Activated CD8-positive, alpha-beta T cell treated with anti-CD3 and anti-CD28 coated beads for 36 hours (primary cell): Measurements from ENCODE around the gene GLI1. TPM values are rescaled to one million over a fixed set of nuclear protein-coding genes. Genes with fewer than 3 reads are reported as not detected.
"Not testable (repeated sequence)": the region's sequence is repeated elsewhere in the genome, so short reads cannot be mapped to it uniquely, and the experiment has no call there.

Source experiments
- ATAC-seq: fragments of 200-7000 bp; cut with Tn5 transposase; one replicate; pipeline ENCODE4 v1.10.0; 2021; ENCODE audit warnings: mild to moderate bottlenecking, moderate library complexity
- CTCF ChIA-PET: fragments of 350-600 bp; sonication (Branson Sonifier 250); formaldehyde crosslinking; loops from one replicate; lab custom pipeline; 2021; ENCODE audit warnings: antibody characterized with exemption; lab: Charles Lee
- POLR2A ChIA-PET: fragments of 350-600 bp; sonication (Branson Sonifier 250); formaldehyde crosslinking; loops from one replicate; lab custom pipeline; 2021; ENCODE audit warnings: antibody characterized with exemption; lab: Charles Lee
- DNase-seq: peaks from one replicate; pipeline ENCODE4 v3.0.0-alpha.2; 2020
- H3K27ac Mint-ChIP-seq: one replicate; pipeline ENCODE4 v1.8.0; 2021; ENCODE audit warnings: mild to moderate bottlenecking, mixed read lengths
- H3K27me3 Mint-ChIP-seq: one replicate; pipeline ENCODE4 v1.8.0; 2021; ENCODE audit warnings: mixed read lengths
- H3K36me3 Mint-ChIP-seq: one replicate; pipeline ENCODE4 v1.8.0; 2021; ENCODE audit warnings: low read depth, mixed read lengths
- H3K4me1 Mint-ChIP-seq: one replicate; pipeline ENCODE4 v1.8.0; 2021; ENCODE audit warnings: low read depth, mixed read lengths
- H3K4me3 Mint-ChIP-seq: one replicate; pipeline ENCODE4 v1.8.0; 2021; ENCODE audit warnings: mild to moderate bottlenecking, moderate library complexity, mixed read lengths
- H3K9me3 Mint-ChIP-seq: one replicate; pipeline ENCODE4 v1.8.0; 2021; ENCODE audit warnings: mixed read lengths
- intact Hi-C: fragments of 100-400 bp; cut with micrococcal nuclease; formaldehyde crosslinking; loops from one replicate; pipeline ENCODE4 v1.10.0; 2022
- total RNA-seq, 2 experiments: library from RNA; stranded (reverse); gene quantifications; one replicate each; pipeline ENCODE4 v1.2.3, GENCODE V29; 2021
- TF ChIP-seq, protein P1 (sequence below): fragments of 200-600 bp; IDR thresholded peaks from one replicate; pipeline ENCODE4 v1.8.0; 2022; ENCODE audit warnings: antibody characterized with exemption, mild to moderate bottlenecking

Gene GLI1
- total RNA-seq, result under 1 TPM; 0.20 to 0.83 TPM

DNA sequence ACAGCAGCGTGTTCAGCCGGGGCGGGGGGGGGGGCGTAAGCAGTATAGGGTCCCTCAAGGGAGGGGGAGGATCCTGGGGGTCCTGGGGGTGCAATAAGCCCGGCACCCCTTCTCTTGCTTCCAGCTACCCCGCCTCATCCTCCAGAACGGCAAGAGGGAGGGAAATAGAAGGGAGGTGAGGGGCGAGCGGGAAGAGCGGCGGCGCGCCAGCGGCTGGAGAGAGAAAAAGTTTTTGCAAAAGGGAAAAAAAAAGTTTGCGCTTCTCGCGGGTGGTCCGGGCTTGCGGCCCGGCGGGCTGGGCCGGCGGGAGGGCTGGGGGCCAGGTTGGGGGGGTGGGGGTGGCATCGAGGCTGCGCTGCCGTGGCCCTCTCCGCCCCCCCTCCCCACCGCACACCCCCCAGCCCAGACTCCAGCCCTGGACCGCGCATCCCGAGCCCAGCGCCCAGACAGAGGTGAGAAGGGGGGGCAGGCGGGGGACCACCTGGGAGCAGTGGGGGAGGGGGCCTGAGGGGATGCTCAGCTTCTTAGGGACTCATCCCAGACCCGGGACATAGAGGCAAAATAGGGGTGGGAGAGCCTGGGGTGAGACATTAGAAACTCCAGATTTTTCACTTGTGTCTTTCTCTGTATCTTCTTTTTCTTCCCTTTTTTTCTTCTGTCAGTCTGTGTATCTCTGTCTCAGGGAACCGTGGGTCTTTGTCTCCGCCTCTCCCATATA is at the start of gene GLI1:
Gene GLI1 (plus strand): TSS at position 36 of the 718 bp plus-strand sequence. CDS start 3,907 bp downstream, outside the sequence.
- no peak for DNase-seq
- CTCF ChIA-PET, result interaction anchor here (1.0 to 6.8 kb wide), 34 partner anchors 7 to 381 kb away, joined by 3 to 152 read pairs (median 5); partner anchors contain the start of genes ARHGAP9, INHBC, NEMP1 and OS9

DNA sequence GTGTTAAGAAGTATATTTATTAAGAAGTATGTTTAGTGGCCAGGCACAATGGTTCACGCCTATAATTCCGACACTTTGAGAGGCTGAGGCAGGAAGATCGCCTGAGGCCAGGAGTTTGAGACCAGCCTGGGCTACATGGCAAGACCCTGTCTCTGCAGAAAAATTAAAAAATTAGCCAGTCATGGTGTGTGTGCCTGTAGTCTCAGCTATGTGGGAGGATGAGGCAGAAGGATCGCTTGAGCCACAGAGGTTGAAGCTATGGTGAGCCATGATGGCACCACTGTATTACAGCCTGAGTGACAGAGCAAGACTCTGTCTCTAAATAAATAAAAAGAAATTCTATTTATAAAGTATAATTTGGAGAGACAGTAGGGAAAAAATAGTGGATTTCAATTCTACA is 49.1 kb upstream of the GLI1 start:
- POLR2A ChIA-PET, result interaction anchor here (1.3 kb wide), 1 partner anchor 21 kb away, joined by 3 read pairs; no protein-coding TSS in a partner anchor

More for the DNA sequence above, at the start of gene GLI1:
- POLR2A ChIA-PET, result interaction anchor here (1.0 to 5.8 kb wide), 6 partner anchors 9 to 58 kb away, joined by 3 to 50 read pairs (median 7); partner anchors contain the start of gene ARHGAP9
- no peaks in the 10 kb centered on the region for H3K36me3 Mint-ChIP-seq
- no peak for ATAC-seq
- H3K27ac Mint-ChIP-seq, result peak within 1 kb of the TSS; percentile 96
- H3K4me1 Mint-ChIP-seq, result peaks cover 57% of the 10 kb centered on the region
- peaks cover 4% of the 10 kb centered on the region for H3K27me3 Mint-ChIP-seq
- intact Hi-C loops, result loop anchor here (5.0 to 10.0 kb wide), 2 partner anchors 155 to 198 kb away; no protein-coding TSS in a partner anchor
- TF ChIP-seq, protein P1, sequence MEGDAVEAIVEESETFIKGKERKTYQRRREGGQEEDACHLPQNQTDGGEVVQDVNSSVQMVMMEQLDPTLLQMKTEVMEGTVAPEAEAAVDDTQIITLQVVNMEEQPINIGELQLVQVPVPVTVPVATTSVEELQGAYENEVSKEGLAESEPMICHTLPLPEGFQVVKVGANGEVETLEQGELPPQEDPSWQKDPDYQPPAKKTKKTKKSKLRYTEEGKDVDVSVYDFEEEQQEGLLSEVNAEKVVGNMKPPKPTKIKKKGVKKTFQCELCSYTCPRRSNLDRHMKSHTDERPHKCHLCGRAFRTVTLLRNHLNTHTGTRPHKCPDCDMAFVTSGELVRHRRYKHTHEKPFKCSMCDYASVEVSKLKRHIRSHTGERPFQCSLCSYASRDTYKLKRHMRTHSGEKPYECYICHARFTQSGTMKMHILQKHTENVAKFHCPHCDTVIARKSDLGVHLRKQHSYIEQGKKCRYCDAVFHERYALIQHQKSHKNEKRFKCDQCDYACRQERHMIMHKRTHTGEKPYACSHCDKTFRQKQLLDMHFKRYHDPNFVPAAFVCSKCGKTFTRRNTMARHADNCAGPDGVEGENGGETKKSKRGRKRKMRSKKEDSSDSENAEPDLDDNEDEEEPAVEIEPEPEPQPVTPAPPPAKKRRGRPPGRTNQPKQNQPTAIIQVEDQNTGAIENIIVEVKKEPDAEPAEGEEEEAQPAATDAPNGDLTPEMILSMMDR, result no peak
- no peaks in the 10 kb centered on the region for H3K9me3 Mint-ChIP-seq
- H3K4me3 Mint-ChIP-seq, result peak within 1 kb of the TSS; percentile 86

DNA sequence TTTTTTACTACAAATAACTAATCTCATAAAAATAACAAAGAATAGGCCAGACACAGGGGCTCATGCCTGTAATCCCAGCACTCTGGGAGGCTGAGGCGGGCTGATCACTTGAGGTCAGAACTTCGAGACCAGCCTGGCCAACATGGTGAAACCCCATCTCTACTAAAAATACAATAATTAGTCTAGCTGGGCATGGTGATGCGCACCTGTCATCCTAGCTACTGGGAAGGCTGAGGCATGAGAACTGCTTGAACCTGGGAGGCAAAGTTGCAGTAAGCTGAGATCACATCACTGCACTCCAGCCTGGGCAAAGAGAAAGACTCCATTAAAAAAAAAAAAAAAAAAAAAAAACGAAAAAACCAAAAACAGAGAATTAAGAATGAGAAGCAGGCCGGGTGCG is 45.4 kb upstream of the GLI1 start:
- POLR2A ChIA-PET, intact Hi-C loops, H3K27me3 Mint-ChIP-seq, H3K9me3 Mint-ChIP-seq, H3K36me3 Mint-ChIP-seq, DNase-seq, H3K4me3 Mint-ChIP-seq, ATAC-seq, H3K27ac Mint-ChIP-seq: not testable (repeated sequence)
- peaks cover 27% of the 10 kb centered on the region for H3K4me1 Mint-ChIP-seq
- CTCF ChIA-PET, result interaction anchor here (0.9 kb wide), 1 partner anchor 42 kb away, joined by 4 read pairs; no protein-coding TSS in a partner anchor

More for the DNA sequence above, 49.1 kb upstream of the GLI1 start:
- Mint-ChIP-seq H3K27ac (no peak overlapping the region), H3K4me1 (peaks cover 18% of the 10 kb centered on the region), H3K9me3 (no peaks in the 10 kb centered on the region), H3K4me3 (no peak overlapping the region), H3K36me3 (peaks cover 7% of the 10 kb centered on the region), H3K27me3 (no peaks in the 10 kb centered on the region)
- CTCF ChIA-PET, result interaction anchor here (0.7 to 2.3 kb wide), 10 partner anchors 9 to 167 kb away, joined by 3 to 8 read pairs (median 3); partner anchors contain the start of gene GLI1
- intact Hi-C loops, result no loop called here
- DNase-seq (no peak), ATAC-seq (no peak)
- TF ChIP-seq, protein P1, result no peak

DNA sequence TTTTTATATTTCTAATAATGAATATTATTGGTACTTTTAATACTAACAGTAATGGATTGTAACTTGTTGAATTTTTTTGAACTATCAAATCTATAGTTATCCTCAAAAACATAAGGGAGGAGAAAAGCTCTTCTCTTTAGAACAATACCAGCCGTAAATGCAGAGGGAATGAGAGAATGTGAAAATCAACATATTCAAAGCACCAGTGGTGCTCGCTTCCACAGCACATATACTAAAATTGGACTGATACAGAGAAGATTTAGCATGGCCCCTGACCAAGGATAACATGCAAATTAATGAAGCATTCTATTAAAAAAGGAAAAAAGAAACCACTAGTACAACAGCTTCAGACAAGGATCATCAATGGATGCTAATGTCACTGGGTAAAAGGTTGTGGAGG is 44.5 kb upstream of the GLI1 start:
- no peak for ATAC-seq
- no peak for DNase-seq
- ChIA-PET POLR2A (no interaction called here), CTCF (interaction anchor here (0.6 to 0.9 kb wide), 2 partner anchors 20 to 41 kb away, joined by 3 to 4 read pairs; partner anchors contain the start of gene INHBC)
- H3K4me1 Mint-ChIP-seq, result peaks cover 32% of the 10 kb centered on the region
- no peaks in the 10 kb centered on the region for H3K27me3 Mint-ChIP-seq
- H3K4me3 Mint-ChIP-seq, result no peak overlapping the region
- no peak overlapping the region for H3K27ac Mint-ChIP-seq
- H3K36me3 Mint-ChIP-seq, result peaks cover 6% of the 10 kb centered on the region
- no peaks in the 10 kb centered on the region for H3K9me3 Mint-ChIP-seq
- TF ChIP-seq, protein P1, result no peak
- intact Hi-C loops, result no loop called here

DNA sequence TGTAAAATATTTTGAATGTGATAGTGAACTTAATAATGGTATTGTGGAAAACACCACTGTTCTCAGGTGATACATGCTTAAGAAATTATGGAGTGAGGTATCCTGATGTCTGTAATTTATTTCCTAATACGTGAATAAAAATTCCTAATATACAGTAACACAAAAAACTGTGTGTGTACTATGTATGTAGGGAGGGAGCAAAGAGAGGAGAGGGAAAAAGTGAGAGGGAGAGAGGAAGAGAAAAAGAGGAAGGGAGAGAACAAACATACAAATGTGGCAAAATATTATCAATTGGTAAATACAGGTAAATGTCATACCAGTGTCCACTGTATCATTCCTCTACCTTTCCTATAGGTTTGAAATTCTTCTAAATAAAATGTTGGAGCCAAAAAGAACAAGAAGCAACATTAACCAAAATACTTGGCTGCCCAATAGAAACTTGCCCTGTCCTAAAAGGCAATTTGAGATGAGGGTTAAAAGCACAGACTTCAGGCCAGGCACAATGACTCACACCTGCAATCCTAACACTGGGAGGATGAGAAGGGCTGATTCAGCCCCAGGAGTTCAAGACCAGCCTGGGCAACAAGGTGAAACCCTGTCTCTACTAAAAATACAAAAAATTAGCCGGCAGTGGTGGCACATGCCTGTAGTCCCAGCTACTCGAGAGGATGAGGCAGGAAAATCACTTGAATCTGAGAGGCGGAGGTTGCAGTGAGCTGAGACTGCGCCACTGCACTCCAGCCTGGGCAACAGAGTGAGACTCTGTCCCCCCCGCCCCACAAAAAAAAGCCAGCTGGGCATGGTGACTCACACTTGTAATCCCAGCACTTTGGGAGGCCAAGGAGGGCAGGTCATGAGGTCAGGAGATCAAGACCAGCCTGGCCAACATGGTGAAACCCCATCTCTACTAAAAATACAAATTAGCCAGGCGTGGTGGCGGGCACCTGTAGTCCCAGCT is 43.3 kb upstream of the GLI1 start:
- TF ChIP-seq, protein P1, result no peak
- ATAC-seq (no peak), DNase-seq (no peak)
- Mint-ChIP-seq H3K4me1 (peaks cover 35% of the 10 kb centered on the region), H3K27ac (no peak overlapping the region), H3K36me3 (peaks cover 9% of the 10 kb centered on the region), H3K9me3 (no peaks in the 10 kb centered on the region), H3K27me3 (no peaks in the 10 kb centered on the region), H3K4me3 (no peak overlapping the region)
- POLR2A ChIA-PET, result interaction anchor here (0.8 kb wide), 1 partner anchor 14 kb away, joined by 3 read pairs; no protein-coding TSS in a partner anchor
- intact Hi-C loops, result no loop called here
- CTCF ChIA-PET, result no interaction called here
